A673 (cell line): ENCODE measurements around the gene PADI6. TPM values are rescaled to one million over a fixed set of nuclear protein-coding genes. Genes with fewer than 3 reads are reported as not detected.
"Not testable (repeated sequence)": the region's sequence is repeated elsewhere in the genome, so short reads cannot be mapped to it uniquely, and the experiment has no call there.

Experiments used
- BruUV-seq: library from RNA; stranded (reverse); fragments of 400-500 nt; replicated peaks from 2 replicates; lab custom pipeline; 2021; lab: Mats Ljungman, UMichigan
- CTCF ChIA-PET: fragments of 300-600 bp; sonication (Branson Sonifier 250); formaldehyde crosslinking; loops from one replicate; lab custom pipeline; 2022; ENCODE audit warnings: antibody characterized with exemption; lab: Charles Lee
- POLR2A ChIA-PET: fragments of 300-600 bp; sonication (Branson Sonifier 250); formaldehyde crosslinking; loops from one replicate; lab custom pipeline; 2022; ENCODE audit warnings: antibody characterized with exemption; ENCODE audit not compliant: low non-redundant PET; lab: Charles Lee
- DNase-seq: peaks from one replicate; pipeline ENCODE4 v3.0.0-alpha.2; 2015; ENCODE audit warnings: low spot score
- H3K27ac ChIP-seq: fragments of 200-600 bp; sonication (generic); 2 replicates; pipeline ENCODE4 v1.5.1; 2016; ENCODE audit warnings: mixed run types, low read depth, mild to moderate bottlenecking, mixed read lengths, antibody characterized with exemption, low read length; ENCODE audit not compliant: poor library complexity, severe bottlenecking
- H3K27me3 ChIP-seq: fragments of 200-600 bp; sonication (generic); replicated peaks from 2 replicates; pipeline ENCODE4 v1.6.1; 2017; ENCODE audit warnings: mixed run types, low read depth, mild to moderate bottlenecking, mixed read lengths, antibody characterized with exemption, low read length; ENCODE audit not compliant: insufficient read depth, poor library complexity
- H3K36me3 ChIP-seq: fragments of 200-600 bp; sonication (generic); 2 replicates; pipeline ENCODE4 v1.6.1; 2016; ENCODE audit warnings: mixed run types, mild to moderate bottlenecking, mixed read lengths, antibody characterized with exemption, low read length; ENCODE audit not compliant: insufficient read depth, poor library complexity, severe bottlenecking
- H3K4me1 ChIP-seq: fragments of 200-600 bp; sonication (generic); 2 replicates; pipeline ENCODE4 v1.6.1; 2017; ENCODE audit warnings: mixed run types, mild to moderate bottlenecking, mixed read lengths, antibody characterized with exemption, low read length; ENCODE audit not compliant: insufficient read depth, poor library complexity, severe bottlenecking
- H3K4me3 ChIP-seq: fragments of 200-600 bp; sonication (generic); 2 replicates; pipeline ENCODE4 v1.5.1; 2016; ENCODE audit warnings: low read depth, mixed run types, mild to moderate bottlenecking, mixed read lengths, low read length; ENCODE audit not compliant: poor library complexity, severe bottlenecking
- H3K9me3 ChIP-seq: fragments of 200-600 bp; sonication (generic); 2 replicates; pipeline ENCODE4 v1.6.1; 2016; ENCODE audit warnings: mixed run types, low read depth, mild to moderate bottlenecking, mixed read lengths, antibody characterized with exemption, low read length; ENCODE audit not compliant: poor library complexity, severe bottlenecking
- CTCF ChIP-seq: fragments of 300-800, 200-600 bp; sonication (generic); conservative IDR thresholded peaks from 2 replicates; pipeline ENCODE4 v1.5.1; 2017; ENCODE audit warnings: low read depth, mild to moderate bottlenecking, antibody characterized with exemption, low read length, moderate library complexity, mixed read lengths
- EZH2 ChIP-seq: fragments of 200-600 bp; sonication (generic); IDR thresholded peaks from 2 replicates; pipeline ENCODE4 v1.6.1; 2017; ENCODE audit warnings: borderline replicate concordance, low read depth, mild to moderate bottlenecking, mixed read lengths, antibody characterized with exemption, low read length; ENCODE audit not compliant: poor library complexity, severe bottlenecking
- intact Hi-C: fragments of 100-400 bp; cut with micrococcal nuclease; formaldehyde crosslinking; loops from one replicate; pipeline ENCODE4 v1.10.0; 2022; ENCODE audit not compliant: unreplicated experiment
- total RNA-seq: library from RNA; stranded (reverse); gene quantifications from 2 replicates; pipeline ENCODE4 v1.2.3, GENCODE V29; 2021

PADI6 gene
- total RNA-seq, 1 experiment from 2014 or later: not detected

- peaks cover 43% of the 10 kb centered on the region for H3K36me3 ChIP-seq
- H3K4me3 ChIP-seq: no peak overlapping the region
- ChIA-PET POLR2A (no interaction called here), CTCF (no interaction called here)
- no peaks in the 10 kb centered on the region for H3K9me3 ChIP-seq
- peak; percentile 39 for DNase-seq
- H3K27ac ChIP-seq: no peak overlapping the region
- no peaks in the 10 kb centered on the region for H3K27me3 ChIP-seq
- BruUV-seq: no TSS peak
- intact Hi-C loops: loop anchor here (5.0 to 10.0 kb wide), 2 partner anchors 281 to 349 kb away; no protein-coding TSS in a partner anchor
- H3K4me1 ChIP-seq: no peaks in the 10 kb centered on the region
- TF ChIP-seq EZH2 (no peak), CTCF (peak; percentile 77)
Measured at GRCh38 chr1:17405898-17406759, 34.1 kb downstream of the PADI6 start.

- H3K9me3 ChIP-seq, DNase-seq, H3K27ac ChIP-seq, H3K27me3 ChIP-seq, H3K4me3 ChIP-seq, BruUV-seq, POLR2A ChIA-PET, H3K4me1 ChIP-seq, CTCF ChIA-PET: not testable (repeated sequence)
- intact Hi-C loops: loop anchor here (5.0 to 10.0 kb wide), 2 partner anchors 282 to 350 kb away; no protein-coding TSS in a partner anchor
- H3K36me3 ChIP-seq: peaks cover 51% of the 10 kb centered on the region
Measured at GRCh38 chr1:17406760-17407475, 34.9 kb downstream of the PADI6 start.

- DNase-seq, CTCF ChIA-PET, H3K27ac ChIP-seq, H3K4me1 ChIP-seq, H3K4me3 ChIP-seq, POLR2A ChIA-PET, H3K27me3 ChIP-seq, H3K9me3 ChIP-seq, BruUV-seq: not testable (repeated sequence)
- intact Hi-C loops: loop anchor here (5.0 to 10.0 kb wide), 2 partner anchors 283 to 351 kb away; no protein-coding TSS in a partner anchor
- H3K36me3 ChIP-seq: peaks cover 61% of the 10 kb centered on the region
Measured at GRCh38 chr1:17407786-17408514, 36.0 kb downstream of the PADI6 start.
